Measurements from ENCODE around the gene STX8.

Gene STX8

DNA sequence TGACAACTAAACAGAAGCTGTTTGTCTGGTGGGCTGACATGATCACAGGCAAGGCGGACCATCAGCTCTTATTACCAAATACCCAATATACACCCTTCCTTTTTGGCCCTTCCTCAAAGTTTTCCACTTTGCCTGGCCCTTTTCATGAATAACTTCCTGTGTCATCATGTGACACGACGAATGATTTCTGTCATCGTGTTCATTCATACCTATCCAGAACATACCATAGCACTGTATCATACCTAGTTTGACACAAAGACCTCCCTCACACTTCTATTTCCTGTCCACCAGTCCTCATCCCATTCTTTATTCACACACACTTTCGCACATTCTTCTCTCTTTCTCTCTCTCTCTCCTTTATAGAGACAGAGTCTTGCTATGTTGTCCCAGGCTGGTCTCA, 131.8 kb downstream of the STX8 start:
- TF ChIP-seq SNAI2 (CRISPR knock-in tag; IDR thresholded peaks at IDR 0.05) = no peak
- TF ChIP-seq, protein P1, sequence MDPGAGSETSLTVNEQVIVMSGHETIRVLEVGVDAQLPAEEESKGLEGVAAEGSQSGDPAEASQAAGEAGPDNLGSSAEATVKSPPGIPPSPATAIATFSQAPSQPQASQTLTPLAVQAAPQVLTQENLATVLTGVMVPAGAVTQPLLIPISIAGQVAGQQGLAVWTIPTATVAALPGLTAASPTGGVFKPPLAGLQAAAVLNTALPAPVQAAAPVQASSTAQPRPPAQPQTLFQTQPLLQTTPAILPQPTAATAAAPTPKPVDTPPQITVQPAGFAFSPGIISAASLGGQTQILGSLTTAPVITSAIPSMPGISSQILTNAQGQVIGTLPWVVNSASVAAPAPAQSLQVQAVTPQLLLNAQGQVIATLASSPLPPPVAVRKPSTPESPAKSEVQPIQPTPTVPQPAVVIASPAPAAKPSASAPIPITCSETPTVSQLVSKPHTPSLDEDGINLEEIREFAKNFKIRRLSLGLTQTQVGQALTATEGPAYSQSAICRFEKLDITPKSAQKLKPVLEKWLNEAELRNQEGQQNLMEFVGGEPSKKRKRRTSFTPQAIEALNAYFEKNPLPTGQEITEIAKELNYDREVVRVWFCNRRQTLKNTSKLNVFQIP (CRISPR knock-in tag; IDR thresholded peaks at IDR 0.05; ENCODE audit: borderline replicate concordance, low read depth) = no peak
- no peak for TF ChIP-seq ZFP3 (CRISPR knock-in tag; IDR thresholded peaks at IDR 0.05)
- TF ChIP-seq, protein P2, sequence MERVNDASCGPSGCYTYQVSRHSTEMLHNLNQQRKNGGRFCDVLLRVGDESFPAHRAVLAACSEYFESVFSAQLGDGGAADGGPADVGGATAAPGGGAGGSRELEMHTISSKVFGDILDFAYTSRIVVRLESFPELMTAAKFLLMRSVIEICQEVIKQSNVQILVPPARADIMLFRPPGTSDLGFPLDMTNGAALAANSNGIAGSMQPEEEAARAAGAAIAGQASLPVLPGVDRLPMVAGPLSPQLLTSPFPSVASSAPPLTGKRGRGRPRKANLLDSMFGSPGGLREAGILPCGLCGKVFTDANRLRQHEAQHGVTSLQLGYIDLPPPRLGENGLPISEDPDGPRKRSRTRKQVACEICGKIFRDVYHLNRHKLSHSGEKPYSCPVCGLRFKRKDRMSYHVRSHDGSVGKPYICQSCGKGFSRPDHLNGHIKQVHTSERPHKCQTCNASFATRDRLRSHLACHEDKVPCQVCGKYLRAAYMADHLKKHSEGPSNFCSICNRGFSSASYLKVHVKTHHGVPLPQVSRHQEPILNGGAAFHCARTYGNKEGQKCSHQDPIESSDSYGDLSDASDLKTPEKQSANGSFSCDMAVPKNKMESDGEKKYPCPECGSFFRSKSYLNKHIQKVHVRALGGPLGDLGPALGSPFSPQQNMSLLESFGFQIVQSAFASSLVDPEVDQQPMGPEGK (CRISPR knock-in tag; IDR thresholded peaks at IDR 0.05; ENCODE audit: borderline replicate concordance) = no peak
- no peak for TF ChIP-seq RARB (CRISPR knock-in tag; IDR thresholded peaks at IDR 0.05)
- TF ChIP-seq ESRRG (CRISPR knock-in tag; IDR thresholded peaks at IDR 0.05) = no peak
- TF ChIP-seq BACH2 (CRISPR knock-in tag; IDR thresholded peaks at IDR 0.05; ENCODE audit: borderline replicate concordance) = no peak
- TF ChIP-seq, protein P3, sequence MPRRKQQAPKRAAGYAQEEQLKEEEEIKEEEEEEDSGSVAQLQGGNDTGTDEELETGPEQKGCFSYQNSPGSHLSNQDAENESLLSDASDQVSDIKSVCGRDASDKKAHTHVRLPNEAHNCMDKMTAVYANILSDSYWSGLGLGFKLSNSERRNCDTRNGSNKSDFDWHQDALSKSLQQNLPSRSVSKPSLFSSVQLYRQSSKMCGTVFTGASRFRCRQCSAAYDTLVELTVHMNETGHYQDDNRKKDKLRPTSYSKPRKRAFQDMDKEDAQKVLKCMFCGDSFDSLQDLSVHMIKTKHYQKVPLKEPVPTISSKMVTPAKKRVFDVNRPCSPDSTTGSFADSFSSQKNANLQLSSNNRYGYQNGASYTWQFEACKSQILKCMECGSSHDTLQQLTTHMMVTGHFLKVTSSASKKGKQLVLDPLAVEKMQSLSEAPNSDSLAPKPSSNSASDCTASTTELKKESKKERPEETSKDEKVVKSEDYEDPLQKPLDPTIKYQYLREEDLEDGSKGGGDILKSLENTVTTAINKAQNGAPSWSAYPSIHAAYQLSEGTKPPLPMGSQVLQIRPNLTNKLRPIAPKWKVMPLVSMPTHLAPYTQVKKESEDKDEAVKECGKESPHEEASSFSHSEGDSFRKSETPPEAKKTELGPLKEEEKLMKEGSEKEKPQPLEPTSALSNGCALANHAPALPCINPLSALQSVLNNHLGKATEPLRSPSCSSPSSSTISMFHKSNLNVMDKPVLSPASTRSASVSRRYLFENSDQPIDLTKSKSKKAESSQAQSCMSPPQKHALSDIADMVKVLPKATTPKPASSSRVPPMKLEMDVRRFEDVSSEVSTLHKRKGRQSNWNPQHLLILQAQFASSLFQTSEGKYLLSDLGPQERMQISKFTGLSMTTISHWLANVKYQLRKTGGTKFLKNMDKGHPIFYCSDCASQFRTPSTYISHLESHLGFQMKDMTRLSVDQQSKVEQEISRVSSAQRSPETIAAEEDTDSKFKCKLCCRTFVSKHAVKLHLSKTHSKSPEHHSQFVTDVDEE (CRISPR knock-in tag; IDR thresholded peaks at IDR 0.05) = no peak
- TF ChIP-seq, protein P4, sequence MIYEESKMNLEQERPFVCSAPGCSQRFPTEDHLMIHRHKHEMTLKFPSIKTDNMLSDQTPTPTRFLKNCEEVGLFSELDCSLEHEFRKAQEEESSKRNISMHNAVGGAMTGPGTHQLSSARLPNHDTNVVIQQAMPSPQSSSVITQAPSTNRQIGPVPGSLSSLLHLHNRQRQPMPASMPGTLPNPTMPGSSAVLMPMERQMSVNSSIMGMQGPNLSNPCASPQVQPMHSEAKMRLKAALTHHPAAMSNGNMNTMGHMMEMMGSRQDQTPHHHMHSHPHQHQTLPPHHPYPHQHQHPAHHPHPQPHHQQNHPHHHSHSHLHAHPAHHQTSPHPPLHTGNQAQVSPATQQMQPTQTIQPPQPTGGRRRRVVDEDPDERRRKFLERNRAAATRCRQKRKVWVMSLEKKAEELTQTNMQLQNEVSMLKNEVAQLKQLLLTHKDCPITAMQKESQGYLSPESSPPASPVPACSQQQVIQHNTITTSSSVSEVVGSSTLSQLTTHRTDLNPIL (CRISPR knock-in tag; IDR thresholded peaks at IDR 0.05; ENCODE audit: low read depth) = no peak
- no peak for TF ChIP-seq TCF4 (CRISPR knock-in tag; IDR thresholded peaks at IDR 0.05; ENCODE audit: borderline replicate concordance)
- TF ChIP-seq ZFP30 (CRISPR knock-in tag; IDR thresholded peaks at IDR 0.05) = no peak
- no peak for TF ChIP-seq ZC3H10 (CRISPR knock-in tag; IDR thresholded peaks at IDR 0.05)
- TF ChIP-seq ZNF70 (CRISPR knock-in tag; IDR thresholded peaks at IDR 0.05) = no peak
- no peak for TF ChIP-seq ZNF8 (CRISPR knock-in tag; IDR thresholded peaks at IDR 0.05)
- TF ChIP-seq TOX (CRISPR knock-in tag; IDR thresholded peaks at IDR 0.05; ENCODE audit: borderline replicate concordance) = no peak
- TF ChIP-seq CSDC2 (CRISPR knock-in tag; IDR thresholded peaks at IDR 0.05) = no peak
- TF ChIP-seq GLIS3 (CRISPR knock-in tag; IDR thresholded peaks at IDR 0.05) = no peak
- no peak for TF ChIP-seq PPARA (CRISPR knock-in tag; IDR thresholded peaks at IDR 0.05; ENCODE audit: borderline replicate concordance)
- TF ChIP-seq, protein P5, sequence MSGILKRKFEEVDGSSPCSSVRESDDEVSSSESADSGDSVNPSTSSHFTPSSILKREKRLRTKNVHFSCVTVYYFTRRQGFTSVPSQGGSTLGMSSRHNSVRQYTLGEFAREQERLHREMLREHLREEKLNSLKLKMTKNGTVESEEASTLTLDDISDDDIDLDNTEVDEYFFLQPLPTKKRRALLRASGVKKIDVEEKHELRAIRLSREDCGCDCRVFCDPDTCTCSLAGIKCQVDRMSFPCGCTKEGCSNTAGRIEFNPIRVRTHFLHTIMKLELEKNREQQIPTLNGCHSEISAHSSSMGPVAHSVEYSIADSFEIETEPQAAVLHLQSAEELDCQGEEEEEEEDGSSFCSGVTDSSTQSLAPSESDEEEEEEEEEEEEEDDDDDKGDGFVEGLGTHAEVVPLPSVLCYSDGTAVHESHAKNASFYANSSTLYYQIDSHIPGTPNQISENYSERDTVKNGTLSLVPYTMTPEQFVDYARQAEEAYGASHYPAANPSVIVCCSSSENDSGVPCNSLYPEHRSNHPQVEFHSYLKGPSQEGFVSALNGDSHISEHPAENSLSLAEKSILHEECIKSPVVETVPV (CRISPR knock-in tag; IDR thresholded peaks at IDR 0.05) = no peak
- TF ChIP-seq ZNF565 (CRISPR knock-in tag; conservative IDR thresholded peaks at IDR 0.05; ENCODE audit: low read depth) = no peak
- ATAC-seq = no peak

DNA sequence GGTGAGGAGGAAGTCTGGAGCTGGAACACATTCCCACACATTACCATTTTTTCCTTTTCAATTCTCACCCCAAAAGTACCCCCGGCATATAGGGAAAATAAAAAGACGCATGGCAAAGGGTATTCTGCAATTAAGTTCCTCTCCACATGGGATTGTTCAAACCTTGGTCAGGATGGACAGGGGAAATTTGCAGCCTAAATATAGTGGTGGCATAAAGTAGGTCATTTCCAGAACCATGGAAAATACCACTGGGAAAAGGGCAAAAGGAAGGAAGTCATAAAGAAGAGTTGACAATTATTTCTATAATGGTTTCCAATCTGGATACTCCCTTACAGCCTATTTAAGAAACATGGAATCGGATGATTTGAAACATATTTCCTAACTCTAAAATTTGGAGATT, 135.8 kb downstream of the STX8 start:
- TF ChIP-seq, protein P1 (CRISPR knock-in tag; IDR thresholded peaks at IDR 0.05; ENCODE audit: borderline replicate concordance, low read depth) = no peak
- TF ChIP-seq CSDC2 (CRISPR knock-in tag; IDR thresholded peaks at IDR 0.05) (no peak), RARB (CRISPR knock-in tag; IDR thresholded peaks at IDR 0.05) (no peak), ZNF8 (CRISPR knock-in tag; IDR thresholded peaks at IDR 0.05) (no peak), ZNF70 (CRISPR knock-in tag; IDR thresholded peaks at IDR 0.05) (no peak), ZNF565 (CRISPR knock-in tag; conservative IDR thresholded peaks at IDR 0.05; ENCODE audit: low read depth) (no peak), PPARA (CRISPR knock-in tag; IDR thresholded peaks at IDR 0.05; ENCODE audit: borderline replicate concordance) (no peak), ZC3H10 (CRISPR knock-in tag; IDR thresholded peaks at IDR 0.05) (no peak), TCF4 (CRISPR knock-in tag; IDR thresholded peaks at IDR 0.05; ENCODE audit: borderline replicate concordance) (no peak), ZFP30 (CRISPR knock-in tag; IDR thresholded peaks at IDR 0.05) (no peak), TOX (CRISPR knock-in tag; IDR thresholded peaks at IDR 0.05; ENCODE audit: borderline replicate concordance) (no peak), ZFP3 (CRISPR knock-in tag; IDR thresholded peaks at IDR 0.05) (no peak), ARNTL (CRISPR knock-in tag; IDR thresholded peaks at IDR 0.05; ENCODE audit: borderline replicate concordance, low read depth) (no peak), SNAI2 (CRISPR knock-in tag; IDR thresholded peaks at IDR 0.05) (no peak), ISL1 (CRISPR knock-in tag; IDR thresholded peaks at IDR 0.05) (no peak)
- TF ChIP-seq, protein P2 (CRISPR knock-in tag; IDR thresholded peaks at IDR 0.05; ENCODE audit: borderline replicate concordance) = no peak
- TF ChIP-seq, protein P5 (CRISPR knock-in tag; IDR thresholded peaks at IDR 0.05) = no peak
- ATAC-seq = no peak
